Trophoblast cell (in vitro differentiated cells and primary cell): ENCODE measurements around the gene XRCC4.

Experiments
- DNase-seq, 2 donors: peaks; one replicate each; pipeline ENCODE4 v3.0.0-alpha.2; 2016
- H2AFZ ChIP-seq: 2 replicates; pipeline ENCODE4 v1.6.1; 2013; ENCODE audit warnings: low read length, moderate library complexity, mild to moderate bottlenecking; ENCODE audit not compliant: insufficient read depth, poor library complexity
- H2AK5ac ChIP-seq: 2 replicates; pipeline ENCODE4 v1.6.1; 2013; ENCODE audit warnings: mild to moderate bottlenecking, low read length
- H2BK120ac ChIP-seq: 2 replicates; pipeline ENCODE4 v1.6.1; 2013; ENCODE audit warnings: low read length, mild to moderate bottlenecking, moderate library complexity; ENCODE audit not compliant: insufficient read depth, poor library complexity
- H2BK12ac ChIP-seq: 2 replicates; pipeline ENCODE4 v1.6.1; 2013; ENCODE audit warnings: mild to moderate bottlenecking, low read length, moderate library complexity
- H2BK5ac ChIP-seq: 2 replicates; pipeline ENCODE4 v1.6.1; 2013; ENCODE audit warnings: low read length, low read depth, moderate library complexity, mild to moderate bottlenecking; ENCODE audit not compliant: poor library complexity
- H3K14ac ChIP-seq: 2 replicates; pipeline ENCODE4 v1.6.1; 2013; ENCODE audit warnings: mild to moderate bottlenecking, low read length
- H3K18ac ChIP-seq: 2 replicates; pipeline ENCODE4 v1.6.1; 2013; ENCODE audit warnings: mild to moderate bottlenecking, low read length
- H3K23ac ChIP-seq: 2 replicates; pipeline ENCODE4 v1.6.1; 2013; ENCODE audit warnings: low read length
- H3K27ac ChIP-seq: 2 replicates; pipeline ENCODE4 v1.5.1; 2013; ENCODE audit warnings: low read depth, mild to moderate bottlenecking, inconsistent platforms, low read length, moderate library complexity
- H3K27me3 ChIP-seq: 2 replicates; pipeline ENCODE4 v1.6.1; 2013; ENCODE audit warnings: inconsistent platforms, mild to moderate bottlenecking, low read length, moderate library complexity; ENCODE audit not compliant: insufficient read depth
- H3K36me3 ChIP-seq, 2 experiments: 1 replicate in 1 of 2; 2 replicates in 1 of 2; pipeline ENCODE4 v1.6.1; 2013; ENCODE audit warnings: low read length in 2 of 2, mild to moderate bottlenecking in 2 of 2, moderate library complexity in 1 of 2; ENCODE audit not compliant: insufficient read depth in 2 of 2, control insufficient read depth in 1 of 2
- H3K4ac ChIP-seq: 2 replicates; pipeline ENCODE4 v1.6.1; 2013; ENCODE audit warnings: low read depth, mild to moderate bottlenecking, low read length, moderate library complexity
- H3K4me1 ChIP-seq, 2 experiments: 1 replicate in 1 of 2; 2 replicates in 1 of 2; pipeline ENCODE4 v1.6.1; 2013; ENCODE audit warnings: low read length in 2 of 2, mild to moderate bottlenecking in 2 of 2, moderate library complexity in 1 of 2; ENCODE audit not compliant: insufficient read depth in 2 of 2, control insufficient read depth in 1 of 2
- H3K4me2 ChIP-seq: 2 replicates; pipeline ENCODE4 v1.6.1; 2013; ENCODE audit warnings: inconsistent platforms, mild to moderate bottlenecking, low read length, moderate library complexity
- H3K4me3 ChIP-seq: 2 replicates; pipeline ENCODE4 v1.5.1; 2013; ENCODE audit warnings: mild to moderate bottlenecking, low read depth, low read length, inconsistent platforms
- H3K79me1 ChIP-seq: one replicate; pipeline ENCODE4 v1.6.1; 2013; ENCODE audit warnings: low read length
- H3K79me2 ChIP-seq: 2 replicates; pipeline ENCODE4 v1.6.1; 2013; ENCODE audit warnings: low read length, mild to moderate bottlenecking; ENCODE audit not compliant: control insufficient read depth, insufficient read depth, poor library complexity
- H3K9ac ChIP-seq: 2 replicates; pipeline ENCODE4 v1.6.1; 2013; ENCODE audit warnings: mild to moderate bottlenecking, low read length
- H3K9me3 ChIP-seq: 2 replicates; pipeline ENCODE4 v1.6.1; 2013; ENCODE audit warnings: low read depth, mild to moderate bottlenecking, control low read depth, inconsistent platforms, low read length; ENCODE audit not compliant: insufficient read depth
- H4K12ac ChIP-seq: 2 replicates; pipeline ENCODE4 v1.6.1; 2013; ENCODE audit warnings: low read depth, mild to moderate bottlenecking, low read length, moderate library complexity
- H4K8ac ChIP-seq: 2 replicates; pipeline ENCODE4 v1.6.1; 2013; ENCODE audit warnings: low read depth, mild to moderate bottlenecking, low read length, moderate library complexity
- H4K91ac ChIP-seq: one replicate; pipeline ENCODE4 v1.6.1; 2013; ENCODE audit warnings: low read depth, mild to moderate bottlenecking, low read length, moderate library complexity
- WGBS: extraction: QIAGEN DNeasy Blood & Tissue Kit; methylation state at CpG from one replicate; pipeline ENCODE4 v1.1.7; 2013; ENCODE audit warnings: missing lambda C conversion rate; ENCODE audit not compliant: insufficient read length, insufficient coverage; ENCODE audit errors: extremely low coverage; 5-methylcytosine and 5-hydroxymethylcytosine counted together

The XRCC4 gene

GRCh38 chr5:83049370-83049885 lies 27.9 kb upstream of the XRCC4 start:
- no peak overlapping the region for H3K14ac ChIP-seq
- no peak overlapping the region for H2BK12ac ChIP-seq
- H2AFZ ChIP-seq: no peak overlapping the region
- no peak overlapping the region for H4K8ac ChIP-seq
- H3K23ac ChIP-seq: no peak overlapping the region
- no peak overlapping the region for H3K9ac ChIP-seq
- no peak overlapping the region for H3K4ac ChIP-seq
- H3K36me3 ChIP-seq: peaks cover 0 to 2% of the 10 kb centered on the region in 2 experiments
- no peaks in the 10 kb centered on the region for H3K9me3 ChIP-seq
- no peak overlapping the region for H4K12ac ChIP-seq
- H4K91ac ChIP-seq: no peak overlapping the region
- no peak overlapping the region for H3K4me2 ChIP-seq
- no peak overlapping the region for H3K4me3 ChIP-seq
- WGBS: no CpG with 5 or more reads among the region's 3 CpGs
- no peaks in the 10 kb centered on the region for H3K27me3 ChIP-seq
- no peaks in the 10 kb centered on the region for H3K79me1 ChIP-seq
- DNase-seq: no peak
- no peak overlapping the region for H2AK5ac ChIP-seq
- no peak overlapping the region for H2BK5ac ChIP-seq
- H3K18ac ChIP-seq: no peak overlapping the region
- no peaks in the 10 kb centered on the region for H3K4me1 ChIP-seq
- H2BK120ac ChIP-seq: no peak overlapping the region
- H3K79me2 ChIP-seq: no peaks in the 10 kb centered on the region
- H3K27ac ChIP-seq: no peak overlapping the region

DNA sequence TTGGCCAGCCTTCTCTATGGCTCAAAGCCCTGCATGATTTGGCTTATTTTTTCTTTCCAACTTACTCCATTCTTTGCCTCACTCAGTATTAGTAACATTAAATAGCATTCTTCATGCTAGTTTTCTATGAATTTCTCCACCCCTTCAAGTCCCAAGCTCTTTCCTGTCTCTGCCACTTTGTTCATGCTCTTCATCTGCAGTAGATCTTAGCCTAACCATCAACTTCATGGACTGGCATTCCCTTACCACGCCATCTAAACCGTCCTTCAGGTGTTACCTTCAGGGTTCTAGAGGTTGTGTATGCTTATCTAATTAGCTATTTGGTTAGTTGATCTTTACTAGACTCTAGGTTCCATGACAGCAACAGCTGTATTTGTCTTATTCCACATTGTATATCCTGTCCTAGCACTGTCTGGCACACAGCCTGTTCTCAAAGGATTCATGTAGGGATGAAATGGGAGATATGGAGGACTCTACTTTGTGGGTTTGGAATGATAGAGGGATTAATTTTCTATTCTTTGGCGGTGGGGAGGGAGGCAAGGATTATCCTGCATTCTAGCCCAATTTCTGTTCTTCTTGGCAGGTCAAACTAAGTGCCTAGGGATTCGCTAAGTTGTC lies 26.5 kb upstream of the XRCC4 start:
- H2AFZ ChIP-seq: no peak overlapping the region
- no peak overlapping the region for H3K4me3 ChIP-seq
- no peak overlapping the region for H2BK12ac ChIP-seq
- no peak overlapping the region for H4K8ac ChIP-seq
- no CpG with 5 or more reads among the region's 4 CpGs for WGBS
- no peak overlapping the region for H2BK5ac ChIP-seq
- no peak overlapping the region for H3K14ac ChIP-seq
- no peak overlapping the region for H3K23ac ChIP-seq
- DNase-seq: no peak
- no peaks in the 10 kb centered on the region for H3K79me2 ChIP-seq
- H4K91ac ChIP-seq: no peak overlapping the region
- H3K9me3 ChIP-seq: no peaks in the 10 kb centered on the region
- peaks cover 0 to 2% of the 10 kb centered on the region in 2 experiments for H3K36me3 ChIP-seq
- no peak overlapping the region for H3K4ac ChIP-seq
- no peak overlapping the region for H3K4me2 ChIP-seq
- H3K4me1 ChIP-seq: no peaks in the 10 kb centered on the region
- H3K18ac ChIP-seq: no peak overlapping the region
- H3K79me1 ChIP-seq: no peaks in the 10 kb centered on the region
- H3K27me3 ChIP-seq: no peaks in the 10 kb centered on the region
- no peak overlapping the region for H3K27ac ChIP-seq
- no peak overlapping the region for H2BK120ac ChIP-seq
- no peak overlapping the region for H2AK5ac ChIP-seq
- no peak overlapping the region for H4K12ac ChIP-seq
- no peak overlapping the region for H3K9ac ChIP-seq

DNA sequence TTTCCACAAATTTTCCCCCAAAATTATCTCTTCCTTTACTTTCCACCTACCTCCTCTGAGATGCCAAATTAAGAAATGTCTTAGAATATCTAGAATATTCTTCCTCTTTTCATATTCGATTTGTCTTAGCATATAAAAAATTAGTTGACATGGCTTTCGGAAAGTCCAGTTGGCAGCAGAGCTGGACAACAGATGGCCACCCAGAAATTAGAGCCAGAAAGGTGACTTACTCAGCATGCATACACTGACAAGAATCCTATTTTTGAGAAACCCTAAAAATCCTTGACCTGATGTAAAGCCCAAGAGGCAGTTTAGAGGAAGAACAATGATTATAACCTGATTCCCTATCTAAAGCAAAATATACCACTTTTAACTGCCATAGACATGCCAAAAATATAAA lies 22.2 kb upstream of the XRCC4 start:
- Histone ChIP-seq H2AK5ac (no peak overlapping the region), H3K4ac (no peak overlapping the region), H2BK12ac (no peak overlapping the region), H4K12ac (no peak overlapping the region), H3K27me3 (no peaks in the 10 kb centered on the region), H3K79me2 (no peaks in the 10 kb centered on the region), H3K4me1 (no peaks in the 10 kb centered on the region), H2BK5ac (no peak overlapping the region), H4K8ac (no peak overlapping the region), H3K14ac (no peak overlapping the region), H3K36me3 (peaks cover 0 to 2% of the 10 kb centered on the region in 2 experiments), H3K79me1 (no peaks in the 10 kb centered on the region), H3K9ac (no peak overlapping the region), H3K23ac (no peak overlapping the region), H3K4me2 (no peak overlapping the region), H3K27ac (no peak overlapping the region), H3K9me3 (no peaks in the 10 kb centered on the region), H3K18ac (no peak overlapping the region), H4K91ac (no peak overlapping the region), H2BK120ac (no peak overlapping the region), H3K4me3 (no peak overlapping the region), H2AFZ (no peak overlapping the region)
- DNase-seq: no peak
- WGBS: no CpG with 5 or more reads among the region's 2 CpGs

GRCh38 chr5:83058726-83059125 lies 18.6 kb upstream of the XRCC4 start:
- H4K8ac ChIP-seq: no peak overlapping the region
- no peak overlapping the region for H2BK5ac ChIP-seq
- DNase-seq: no peak
- H3K4me3 ChIP-seq: no peak overlapping the region
- no peak overlapping the region for H2AFZ ChIP-seq
- H3K27ac ChIP-seq: no peak overlapping the region
- no peak overlapping the region for H3K14ac ChIP-seq
- no peaks in the 10 kb centered on the region for H3K79me1 ChIP-seq
- no peak overlapping the region for H4K12ac ChIP-seq
- H3K4me2 ChIP-seq: no peak overlapping the region
- H2BK120ac ChIP-seq: no peak overlapping the region
- H2BK12ac ChIP-seq: no peak overlapping the region
- H3K23ac ChIP-seq: no peak overlapping the region
- no peaks in the 10 kb centered on the region for H3K4me1 ChIP-seq
- no peak overlapping the region for H3K18ac ChIP-seq
- H3K9me3 ChIP-seq: no peaks in the 10 kb centered on the region
- no peaks in the 10 kb centered on the region for H3K27me3 ChIP-seq
- no peak overlapping the region for H2AK5ac ChIP-seq
- H3K79me2 ChIP-seq: no peaks in the 10 kb centered on the region
- peaks cover 3 to 6% of the 10 kb centered on the region in 2 experiments for H3K36me3 ChIP-seq
- no peak overlapping the region for H3K4ac ChIP-seq
- no peak overlapping the region for H3K9ac ChIP-seq
- H4K91ac ChIP-seq: no peak overlapping the region
